Endothelial cell of umbilical vein (primary cell): ENCODE data around the gene CDH19. TPM values are rescaled to one million over a fixed set of nuclear protein-coding genes. Genes with fewer than 3 reads are reported as not detected.

ENCODE experiments used
- BruUV-seq: library from RNA; stranded (reverse); fragments of 400-500 nt; replicated peaks from 2 replicates; lab custom pipeline; 2021; lab: Mats Ljungman, UMichigan
- CTCF ChIA-PET: fragments of 300-600, 350-600 bp; sonication (Branson Sonifier 250); formaldehyde crosslinking; loops from one replicate; lab custom pipeline; 2021; ENCODE audit warnings: antibody characterized with exemption, inconsistent platforms; lab: Charles Lee
- POLR2A ChIA-PET: fragments of 300-600, 350-600 bp; sonication (Branson Sonifier 250); formaldehyde crosslinking; loops from one replicate; lab custom pipeline; 2021; ENCODE audit warnings: antibody characterized with exemption, inconsistent platforms; lab: Charles Lee
- DNase-seq: peaks from one replicate; pipeline ENCODE4 v3.0.0-alpha.2; 2011; ENCODE audit warnings: low read depth, low spot score
- FAIRE-seq: peaks from 2 replicates; lab custom pipeline; 2011; peaks lifted over from hg19 to GRCh38; lab: Jason Lieb, UNC
- H2AFZ ChIP-seq: 2 replicates; pipeline ENCODE4 v1.6.0; 2012; ENCODE audit warnings: low read depth, low read length, control low read depth, inconsistent platforms
- H3K27ac ChIP-seq: 2 replicates; pipeline ENCODE4 v1.5.1; 2011; ENCODE audit warnings: low read depth, mild to moderate bottlenecking, control low read depth, low read length, moderate library complexity; ENCODE audit not compliant: insufficient read depth
- H3K27me3 ChIP-seq, 2 experiments: 2 replicates each; pipeline versions ENCODE4 v1.6.0 to v1.6.1; 2011; ENCODE audit warnings: low read length in 2 of 2, mixed read lengths in 1 of 2; ENCODE audit not compliant: control insufficient read depth in 2 of 2, insufficient read depth in 2 of 2
- H3K36me3 ChIP-seq, 2 experiments: 2 replicates in 1 of 2; 3 replicates in 1 of 2; pipeline ENCODE4 v1.5.1; 2011; ENCODE audit warnings: low read length in 2 of 2, mild to moderate bottlenecking in 1 of 2, moderate library complexity in 1 of 2; ENCODE audit not compliant: control insufficient read depth in 2 of 2, insufficient read depth in 2 of 2; ENCODE audit errors: extremely low read depth in 1 of 2
- H3K4me1 ChIP-seq: 3 replicates; pipeline ENCODE4 v1.5.1; 2011; ENCODE audit warnings: mild to moderate bottlenecking, low read length; ENCODE audit not compliant: control insufficient read depth, insufficient read depth; ENCODE audit errors: extremely low read depth
- H3K4me2 ChIP-seq: 2 replicates; pipeline ENCODE4 v1.6.1; 2011; ENCODE audit warnings: low read length, control low read depth, mixed read lengths; ENCODE audit not compliant: insufficient read depth
- H3K4me3 ChIP-seq, 3 experiments: fragments of 200-600 bp in 1 of 3; sonication (generic), shearing (Covaris generic) in 1 of 3; replicated peaks in 1 of 3; 2 replicates each; pipeline ENCODE4 v1.5.1; 2011 to 2016; ENCODE audit warnings: control low read depth in 3 of 3, low read length in 3 of 3, mild to moderate bottlenecking in 2 of 3, inconsistent platforms in 1 of 3, low read depth in 1 of 3, moderate library complexity in 1 of 3; ENCODE audit not compliant: insufficient read depth in 1 of 3
- H3K79me2 ChIP-seq: 2 replicates; pipeline ENCODE4 v1.6.0; 2012; ENCODE audit warnings: low read length, inconsistent platforms; ENCODE audit not compliant: control insufficient read depth, insufficient read depth
- H3K9ac ChIP-seq: replicated peaks from 2 replicates; pipeline ENCODE3; 2011; ENCODE audit warnings: low read length, control low read depth; ENCODE audit not compliant: insufficient read depth; ENCODE audit errors: extremely low read depth
- H3K9me1 ChIP-seq: replicated peaks from 3 replicates; pipeline ENCODE4 v1.6.0; 2011; ENCODE audit warnings: mild to moderate bottlenecking, low read length; ENCODE audit not compliant: control insufficient read depth, insufficient read depth; ENCODE audit errors: extremely low read depth
- H3K9me3 ChIP-seq: replicated peaks from 2 replicates; pipeline ENCODE4 v1.5.1; 2012; ENCODE audit warnings: low read length, inconsistent platforms; ENCODE audit not compliant: control insufficient read depth, insufficient read depth
- H4K20me1 ChIP-seq: replicated peaks from 2 replicates; pipeline ENCODE3; 2011; ENCODE audit warnings: mild to moderate bottlenecking, low read length; ENCODE audit not compliant: control insufficient read depth, insufficient read depth; ENCODE audit errors: extremely low read depth
- CTCF ChIP-seq, 2 donors: IDR thresholded peaks; 1 replicate in 1 of 2; 2 replicates in 1 of 2; pipeline ENCODE4 v1.5.1; 2011; ENCODE audit warnings: low read length in 2 of 2, mild to moderate bottlenecking in 2 of 2, moderate library complexity in 2 of 2, control low read depth in 1 of 2, inconsistent platforms in 1 of 2, low read depth in 1 of 2; ENCODE audit not compliant: insufficient read depth in 1 of 2; ENCODE audit errors: extremely low read depth in 1 of 2
- EZH2 ChIP-seq: IDR thresholded peaks from 2 replicates; pipeline ENCODE4 v1.6.1; 2012; ENCODE audit warnings: borderline replicate concordance, low read depth, mild to moderate bottlenecking, moderate library complexity, low read length, inconsistent platforms; ENCODE audit not compliant: severe bottlenecking
- FOS ChIP-seq: IDR thresholded peaks from 2 replicates; pipeline ENCODE4 v1.6.1; 2011; ENCODE audit warnings: mild to moderate bottlenecking, low read length, moderate library complexity, borderline replicate concordance; ENCODE audit not compliant: insufficient read depth
- GATA2 ChIP-seq: IDR thresholded peaks from 2 replicates; pipeline ENCODE4 v1.7.0; 2011; ENCODE audit warnings: low read depth, mild to moderate bottlenecking, moderate library complexity, mixed read lengths, low read length; ENCODE audit not compliant: insufficient read length, insufficient read depth
- JUN ChIP-seq: IDR thresholded peaks from 2 replicates; pipeline ENCODE4 v1.6.1; 2011; ENCODE audit warnings: borderline replicate concordance, low read depth; ENCODE audit not compliant: insufficient read length, insufficient read depth
- MAX ChIP-seq: IDR thresholded peaks from 2 replicates; pipeline ENCODE4 v1.6.1; 2011; ENCODE audit not compliant: insufficient read depth, insufficient read length
- MYC ChIP-seq: IDR thresholded peaks from one replicate; pipeline ENCODE4 v1.6.1; 2011; ENCODE audit warnings: mild to moderate bottlenecking, low read depth, low read length
- POLR2A ChIP-seq: IDR thresholded peaks from 2 replicates; pipeline ENCODE4 v1.6.1; 2012; ENCODE audit warnings: low read depth, mild to moderate bottlenecking, control low read depth, low read length
- POLR2AphosphoS5 ChIP-seq: IDR thresholded peaks from 2 replicates; pipeline ENCODE4 v1.6.1; 2012; ENCODE audit warnings: low read depth, mild to moderate bottlenecking, control low read depth, low read length, moderate library complexity; ENCODE audit not compliant: insufficient read depth
- dilution Hi-C: fragments of 300-500 bp; cut with MboI; formaldehyde crosslinking; loops from one replicate; pipeline ENCODE4 v1.15.0; 2019; ENCODE audit warnings: low sequenced_read_pairs; ENCODE audit not compliant: extremely low pct_ligation_motif_present
- intact Hi-C: fragments of 100-400 bp; cut with micrococcal nuclease; formaldehyde crosslinking; loops from one replicate; pipeline ENCODE4 v1.10.0; 2022
- polyA plus RNA-seq, 4 experiments: library from polyadenylated mRNA; depleted of rRNA in 3 of 4; stranded (reverse) in 3 of 4; unstranded in 1 of 4; fragments of >200 nt; gene quantifications; 2 replicates each; pipeline versions ENCODE4 v1.2.1 to v1.2.3, GENCODE V29; 2011 to 2012; ENCODE audit warnings: missing spikeins in 1 of 4
- total RNA-seq: library from RNA; stranded (reverse); gene quantifications from 2 replicates; pipeline ENCODE4 v1.2.3, GENCODE V29; 2021

The CDH19 gene
- total and polyA plus RNA-seq, 2 donors (not counting 3 experiments of a cell fraction or from before 2014, with no cell fraction given) = not detected

GRCh38 chr18:66457245-66457644 is 146.6 kb downstream of the CDH19 start:
- Histone ChIP-seq H3K9ac (no peak overlapping the region), H3K36me3 (no peaks in the 10 kb centered on the region), H4K20me1 (no peaks in the 10 kb centered on the region), H3K79me2 (no peaks in the 10 kb centered on the region), H3K9me3 (peaks cover 2% of the 10 kb centered on the region), H2AFZ (no peak overlapping the region), H3K4me3 (no peak overlapping the region), H3K4me1 (no peaks in the 10 kb centered on the region), H3K4me2 (no peak overlapping the region), H3K9me1 (no peaks in the 10 kb centered on the region), H3K27me3 (no peaks in the 10 kb centered on the region), H3K27ac (no peak overlapping the region)
- dilution Hi-C loops = no loop called here
- no peak for DNase-seq
- no TSS peak for BruUV-seq
- no peak for FAIRE-seq
- ChIA-PET POLR2A (no interaction called here), CTCF (no interaction called here)
- TF ChIP-seq POLR2A (no peak), POLR2AphosphoS5 (no peak), JUN (no peak), MYC (no peak), MAX (no peak), CTCF (IDR thresholded peaks at IDR 0.05; ENCODE audit: extremely low read depth in 1 of 2, insufficient read depth in 1 of 2, low read depth in 1 of 2, low read length in 2 of 2) (no peak), FOS (no peak), EZH2 (no peak), GATA2 (no peak)
- intact Hi-C loops = no loop called here
